Measurements from ENCODE around the gene FGF19.

FGF19 gene

GRCh38 chr11:69703768-69704507 is at the start of gene FGF19:
FGF19 (minus strand) TSS chr11:69704022; CDS start chr11:69703876, 146 bp downstream.
- DNase-seq (ENCODE audit: low read depth in 2 of 2, low spot score in 1 of 2) = no peak

- DNase-seq (ENCODE audit: low read depth in 2 of 2, low spot score in 1 of 2) = no peak
These were observed 49.1 kb upstream of the FGF19 start for GRCh38 chr11:69752890-69753289.

- no peak for DNase-seq (ENCODE audit: low read depth in 2 of 2, low spot score in 1 of 2)
These were observed 47.2 kb upstream of the FGF19 start for GRCh38 chr11:69750875-69751597.

- DNase-seq (ENCODE audit: low read depth in 2 of 2, low spot score in 1 of 2) = no peak
These were observed 46.5 kb upstream of the FGF19 start for GRCh38 chr11:69750108-69750850.

GRCh38 chr11:69748637-69749036 is 44.8 kb upstream of the FGF19 start:
- no peak for DNase-seq (ENCODE audit: low read depth in 2 of 2, low spot score in 1 of 2)

GRCh38 chr11:69746752-69747742 is 43.2 kb upstream of the FGF19 start:
- DNase-seq (ENCODE audit: low read depth in 2 of 2, low spot score in 1 of 2) = no peak

GRCh38 chr11:69746140-69746539 is 42.3 kb upstream of the FGF19 start:
- no peak for DNase-seq (ENCODE audit: low read depth in 2 of 2, low spot score in 1 of 2)

GRCh38 chr11:69745201-69745600 is 41.4 kb upstream of the FGF19 start:
- no peak for DNase-seq (ENCODE audit: low read depth in 2 of 2, low spot score in 1 of 2)

- DNase-seq (ENCODE audit: low read depth in 2 of 2, low spot score in 1 of 2) = no peak
These were observed 40.6 kb upstream of the FGF19 start for GRCh38 chr11:69744435-69744834.

GRCh38 chr11:69734841-69735240 is 31.0 kb upstream of the FGF19 start:
- no peak for DNase-seq (ENCODE audit: low read depth in 2 of 2, low spot score in 1 of 2)

GRCh38 chr11:69734367-69734766 is 30.5 kb upstream of the FGF19 start:
- DNase-seq (ENCODE audit: low read depth in 2 of 2, low spot score in 1 of 2) = no peak

- DNase-seq (ENCODE audit: low read depth in 2 of 2, low spot score in 1 of 2) = no peak
These were observed 29.1 kb upstream of the FGF19 start for GRCh38 chr11:69732910-69733309.

GRCh38 chr11:69731110-69731509 is 27.3 kb upstream of the FGF19 start:
- DNase-seq (ENCODE audit: low read depth in 2 of 2, low spot score in 1 of 2) = no peak

GRCh38 chr11:69730500-69730899 is 26.7 kb upstream of the FGF19 start:
- no peak for DNase-seq (ENCODE audit: low read depth in 2 of 2, low spot score in 1 of 2)

GRCh38 chr11:69729252-69729651 is 25.4 kb upstream of the FGF19 start:
- DNase-seq (ENCODE audit: low read depth in 2 of 2, low spot score in 1 of 2) = no peak

GRCh38 chr11:69727266-69727665 is 23.4 kb upstream of the FGF19 start:
- no peak for DNase-seq (ENCODE audit: low read depth in 2 of 2, low spot score in 1 of 2)

GRCh38 chr11:69726481-69726880 is 22.7 kb upstream of the FGF19 start:
- DNase-seq (ENCODE audit: low read depth in 2 of 2, low spot score in 1 of 2) = no peak

- DNase-seq (ENCODE audit: low read depth in 2 of 2, low spot score in 1 of 2) = no peak
These were observed 22.2 kb upstream of the FGF19 start for GRCh38 chr11:69726019-69726418.

- no peak for DNase-seq (ENCODE audit: low read depth in 2 of 2, low spot score in 1 of 2)
These were observed 17.9 kb upstream of the FGF19 start for GRCh38 chr11:69721745-69722144.

- DNase-seq (ENCODE audit: low read depth in 2 of 2, low spot score in 1 of 2) = no peak
These were observed 17.3 kb upstream of the FGF19 start for GRCh38 chr11:69721106-69721505.

- no peak for DNase-seq (ENCODE audit: low read depth in 2 of 2, low spot score in 1 of 2)
These were observed 15.1 kb upstream of the FGF19 start for GRCh38 chr11:69718912-69719311.
